Measurements from ENCODE around the gene RASGRF2.
"Not testable (repeated sequence)": the region's sequence is repeated elsewhere in the genome, so short reads cannot be mapped to it uniquely, and the experiment has no call there.

The RASGRF2 gene

DNA sequence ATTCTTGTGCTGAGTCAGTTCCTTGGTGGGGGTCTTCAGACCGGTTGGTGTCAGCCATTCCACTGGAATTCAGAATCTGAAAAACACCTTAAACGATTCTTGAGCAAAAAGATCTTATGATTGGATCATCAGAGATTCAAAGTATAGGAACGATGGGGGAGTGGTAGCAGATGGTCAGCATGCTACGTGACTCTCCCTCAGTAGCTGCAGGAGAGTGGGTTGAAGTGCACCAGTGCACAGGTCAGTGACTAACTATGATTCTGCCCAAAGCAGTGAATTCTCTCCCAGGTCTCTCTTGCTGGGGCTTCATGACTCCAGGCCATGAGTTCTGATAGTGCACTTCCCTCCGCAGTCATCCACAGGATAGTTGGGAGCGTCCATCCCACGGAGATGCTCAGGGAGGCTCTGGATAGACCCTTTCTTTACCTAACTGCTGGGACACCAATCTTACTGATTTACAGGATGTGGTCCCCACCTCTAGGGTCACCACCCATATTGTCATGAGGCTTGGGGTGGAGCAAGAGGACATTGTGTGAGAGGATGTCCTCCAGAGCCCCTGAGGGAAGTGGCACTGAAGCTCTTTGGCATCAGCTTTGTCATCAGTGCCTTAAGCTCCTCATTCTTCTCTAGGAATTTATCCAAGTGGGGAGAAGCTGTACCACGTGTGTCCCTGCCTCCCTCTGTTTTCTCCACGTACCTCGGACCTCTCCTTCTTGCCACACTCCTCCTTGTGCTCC lies 62.0 kb downstream of the RASGRF2 start:
- no peak for DNase-seq

DNA sequence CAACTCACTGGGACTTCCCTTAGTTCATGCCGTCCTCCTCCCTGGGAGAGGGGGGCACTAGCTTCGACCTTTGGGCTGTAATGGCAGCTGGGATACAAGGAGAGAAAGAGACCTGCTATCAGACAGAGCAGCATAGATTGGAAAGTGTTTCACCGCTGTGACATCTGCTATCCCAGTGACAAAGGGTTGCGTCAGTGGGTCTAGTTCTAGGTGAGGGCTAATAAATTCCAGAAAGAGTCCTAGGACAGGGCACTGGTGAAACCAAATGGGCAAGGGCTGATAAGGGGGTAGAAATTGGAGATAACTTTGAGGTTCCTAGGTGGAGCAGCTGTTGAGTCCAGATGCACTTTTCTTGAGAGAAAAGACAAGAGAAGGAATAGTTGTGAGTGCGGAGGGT lies 62.5 kb downstream of the RASGRF2 start:
- DNase-seq, result no peak

DNA sequence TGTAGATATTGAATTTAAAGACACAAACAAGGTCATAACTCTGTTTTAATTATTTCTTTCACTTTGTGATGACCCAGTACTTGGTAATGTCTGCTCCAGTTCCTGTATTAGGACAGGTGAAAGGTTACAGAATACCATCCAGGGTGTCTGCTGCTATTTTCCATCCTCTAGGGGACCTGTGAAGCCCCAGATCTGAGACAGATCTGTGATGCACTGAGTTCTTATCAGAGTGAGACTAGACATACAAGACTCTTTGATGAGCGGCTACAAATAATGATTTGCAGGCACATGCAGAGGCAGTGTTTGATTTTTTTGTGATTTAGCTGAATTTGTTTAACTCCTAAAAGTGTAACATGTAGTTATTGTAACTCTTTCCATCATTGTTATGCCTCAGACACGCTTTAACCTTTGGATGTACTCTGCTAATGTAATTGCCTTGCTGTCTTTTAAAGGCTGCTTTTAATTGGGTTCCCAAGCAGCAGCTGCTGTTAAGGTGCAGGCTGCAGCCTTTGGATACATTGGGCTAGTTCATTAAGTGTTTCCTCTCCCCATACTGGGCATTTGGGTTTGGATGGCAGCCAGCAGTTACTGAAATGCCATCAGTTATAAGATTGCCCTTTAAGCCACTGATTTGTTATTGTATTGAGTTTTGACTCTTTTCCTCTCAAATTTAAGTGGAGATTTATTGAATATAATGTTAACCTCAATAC lies 63.3 kb downstream of the RASGRF2 start:
- DNase-seq, result no peak

DNA sequence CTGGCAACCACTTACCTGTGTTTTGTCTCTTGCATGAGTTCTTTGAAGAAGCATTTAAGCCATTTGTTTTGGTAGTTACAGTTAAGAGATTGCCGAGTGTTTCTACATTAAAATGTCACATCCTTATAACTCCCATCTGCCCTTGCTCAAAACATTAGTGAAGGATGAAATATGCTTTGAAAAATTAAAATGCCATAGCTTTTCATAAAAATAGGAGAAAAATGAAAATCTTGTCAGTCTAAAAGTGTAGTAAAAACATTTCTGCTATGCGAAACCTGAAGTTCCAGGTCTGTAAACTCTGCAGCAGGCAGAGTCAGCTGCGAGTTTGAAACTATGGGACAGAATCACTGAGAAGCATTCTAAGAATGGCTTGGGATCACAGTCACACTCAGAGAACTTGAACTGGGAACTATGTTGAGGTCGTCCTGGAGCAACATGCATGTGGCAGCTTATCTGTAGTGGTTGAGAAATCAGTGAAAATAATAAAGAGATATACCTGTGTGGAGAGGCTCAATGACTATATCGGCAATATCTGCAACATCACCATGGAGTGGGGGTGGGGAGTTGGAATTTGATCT lies 67.4 kb downstream of the RASGRF2 start:
- no peak for DNase-seq

DNA sequence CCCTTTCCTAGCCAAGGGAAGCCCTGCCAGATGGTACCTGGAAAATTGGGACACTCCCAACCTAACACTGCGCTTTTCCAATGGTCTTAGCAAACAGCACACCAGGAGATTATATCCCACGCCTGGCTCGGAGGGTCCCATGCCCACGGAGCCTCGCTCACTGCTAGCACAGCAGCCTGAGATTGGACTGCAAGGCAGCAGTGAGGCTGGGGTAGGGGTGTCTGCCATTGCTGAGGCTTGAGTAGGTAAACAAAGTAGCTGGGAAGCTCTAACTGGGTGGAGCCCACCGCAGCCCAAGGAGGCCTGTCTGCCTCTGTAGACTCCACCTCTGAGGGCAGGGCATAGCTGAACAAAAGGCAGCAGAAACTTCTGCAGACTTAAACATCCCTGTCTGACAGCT lies 68.7 kb downstream of the RASGRF2 start:
- not testable (repeated sequence) for DNase-seq

DNA sequence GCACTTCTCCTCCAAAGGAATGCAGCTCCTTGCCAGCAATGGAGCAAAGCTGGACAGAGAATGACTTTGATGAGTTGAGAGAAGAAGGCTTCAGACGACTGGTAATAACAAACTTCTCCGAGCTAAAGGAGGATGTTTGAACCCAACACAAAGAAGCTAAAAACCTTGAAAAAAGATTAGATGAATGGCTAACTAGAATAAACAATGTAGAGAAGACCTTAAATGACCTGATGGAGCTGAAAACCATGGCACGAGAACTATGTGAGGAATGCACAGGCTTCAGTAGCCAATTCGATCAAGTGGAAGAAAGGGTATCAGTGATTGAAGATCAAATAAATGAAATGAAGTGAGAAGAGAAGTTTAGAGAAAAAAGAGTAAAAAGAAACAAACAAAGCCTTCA lies 69.6 kb downstream of the RASGRF2 start:
- not testable (repeated sequence) for DNase-seq

DNA sequence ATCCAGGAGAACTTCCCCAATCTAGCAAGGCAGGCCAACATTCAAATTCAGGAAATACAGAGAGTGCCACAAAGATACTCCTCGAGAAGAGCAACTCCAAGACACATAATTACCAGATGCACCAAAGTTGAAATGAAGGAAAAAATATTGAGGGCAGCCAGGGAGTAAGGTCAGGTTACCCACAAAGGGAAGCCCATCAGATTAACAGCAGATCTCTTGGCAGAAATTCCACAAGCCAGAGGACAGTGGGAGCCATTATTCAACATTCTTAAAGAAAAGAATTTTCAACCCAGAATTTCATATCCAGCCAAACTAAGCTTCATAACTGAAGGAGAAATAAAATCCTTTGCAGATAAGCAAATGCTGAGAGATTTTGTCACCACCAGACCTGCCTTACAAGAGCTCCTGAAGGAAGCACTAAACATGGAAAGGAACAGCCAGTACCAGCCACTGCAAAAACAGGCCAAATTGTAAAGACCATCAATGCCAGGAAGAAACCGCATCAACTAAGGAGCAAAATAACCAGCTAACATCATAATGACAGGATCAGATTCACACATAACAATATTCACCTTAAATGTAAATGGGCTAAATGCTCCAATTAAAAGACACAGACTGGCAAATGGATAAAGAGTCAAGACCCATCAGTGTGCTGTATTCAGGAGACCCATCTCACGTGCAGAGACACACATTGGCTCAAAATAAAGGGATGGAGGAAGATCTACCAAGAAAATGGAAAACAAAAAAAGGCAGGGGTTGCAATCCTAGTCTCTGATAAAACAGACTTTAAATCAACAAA lies 70.3 kb downstream of the RASGRF2 start:
- not testable (repeated sequence) for DNase-seq

DNA sequence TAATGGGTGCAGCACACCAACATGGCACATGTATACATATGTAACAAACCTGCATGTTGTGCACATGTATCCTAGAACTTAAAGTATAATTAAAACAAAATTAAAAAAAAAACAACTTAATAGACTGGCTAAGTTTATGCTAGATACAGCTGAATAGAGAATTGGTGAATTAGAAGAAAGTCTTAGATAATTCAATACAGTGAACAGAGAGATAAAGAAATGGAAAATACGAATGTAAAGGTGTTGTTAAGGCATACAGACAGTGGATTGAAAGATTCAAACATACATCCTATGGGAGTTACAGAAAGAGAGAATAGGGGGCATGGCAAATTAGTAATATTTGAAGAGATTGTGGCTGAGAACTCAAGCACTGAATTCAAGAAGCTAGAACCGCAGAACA lies 75.4 kb downstream of the RASGRF2 start:
- DNase-seq, result no peak

DNA sequence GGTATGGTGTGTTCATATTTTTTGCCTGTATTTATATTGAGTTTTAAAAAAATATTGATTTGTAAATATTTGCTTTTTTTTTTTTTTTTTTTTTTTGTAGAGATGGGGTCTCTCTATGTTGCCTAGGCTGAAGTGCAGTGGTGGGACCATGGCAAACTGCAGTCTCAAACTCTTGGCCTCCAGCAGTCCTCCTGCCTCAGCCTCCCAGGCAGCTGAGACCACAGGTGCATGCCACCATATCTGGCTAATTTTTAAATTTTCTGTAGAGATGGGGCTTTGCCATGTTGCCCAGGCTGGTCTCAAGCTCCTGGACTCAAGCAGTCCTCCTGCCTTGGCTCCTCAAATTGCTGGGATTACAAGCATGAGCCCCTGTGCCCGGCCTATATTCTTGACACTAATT lies 78.3 kb downstream of the RASGRF2 start:
- DNase-seq, result no peak

DNA sequence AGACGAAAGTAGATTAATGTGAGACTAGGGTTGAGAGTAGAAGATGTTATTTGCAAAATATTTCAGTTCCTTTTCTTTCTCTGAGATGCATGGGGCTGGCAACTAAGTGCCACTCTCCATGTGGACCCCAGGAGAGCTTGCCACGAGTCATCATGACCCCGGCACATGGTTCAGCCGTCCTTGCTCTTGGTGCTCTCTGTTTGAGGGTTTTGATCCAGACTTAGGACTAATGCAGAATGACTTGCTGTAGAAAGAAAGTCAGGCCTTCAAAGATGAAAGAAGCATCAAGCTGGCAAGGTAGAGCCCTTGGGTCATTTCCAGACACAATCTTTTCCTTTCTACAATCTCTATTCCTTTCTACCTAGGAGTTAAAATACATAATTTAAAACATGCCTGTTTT lies 84.7 kb downstream of the RASGRF2 start:
- no peak for DNase-seq

DNA sequence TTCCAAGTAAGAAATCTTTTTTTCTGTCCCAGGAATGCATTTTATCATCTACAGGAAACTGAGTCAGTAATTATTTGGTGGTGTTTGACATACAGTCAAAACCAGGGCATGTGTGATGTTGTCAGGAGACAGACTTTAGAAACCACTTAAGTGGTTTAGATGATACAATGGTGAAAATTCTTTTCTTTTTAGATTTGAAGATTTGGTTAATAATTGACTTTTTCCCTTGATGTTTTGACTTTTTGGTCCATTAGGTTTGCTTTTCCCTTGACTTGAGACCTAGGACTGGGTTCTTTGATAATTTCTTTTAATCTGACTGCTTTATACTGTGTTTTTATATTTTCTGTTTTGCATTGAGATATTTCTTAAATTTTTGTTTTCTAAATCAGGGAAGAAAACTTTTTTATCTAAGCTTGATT lies 85.2 kb downstream of the RASGRF2 start:
- no peak for DNase-seq

DNA sequence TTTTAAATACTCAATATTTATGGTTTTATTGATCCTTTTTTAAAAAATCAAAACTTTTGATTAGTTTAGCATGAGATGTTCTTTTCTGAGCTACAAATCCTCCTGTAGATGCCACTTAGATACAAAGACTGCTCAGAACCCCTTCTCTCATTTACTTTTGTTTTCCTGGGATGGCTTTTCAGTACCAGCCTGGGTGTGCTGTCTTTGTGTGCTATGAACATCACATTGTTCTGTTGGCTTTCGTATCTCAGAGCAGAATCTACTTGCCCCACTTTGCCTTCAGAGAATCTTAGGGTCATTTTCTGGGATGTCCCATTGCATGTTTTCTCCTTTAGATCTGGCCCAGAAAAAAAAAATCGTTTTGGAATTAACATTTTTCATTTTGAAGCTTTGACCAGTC lies 85.9 kb downstream of the RASGRF2 start:
- DNase-seq, result no peak

DNA sequence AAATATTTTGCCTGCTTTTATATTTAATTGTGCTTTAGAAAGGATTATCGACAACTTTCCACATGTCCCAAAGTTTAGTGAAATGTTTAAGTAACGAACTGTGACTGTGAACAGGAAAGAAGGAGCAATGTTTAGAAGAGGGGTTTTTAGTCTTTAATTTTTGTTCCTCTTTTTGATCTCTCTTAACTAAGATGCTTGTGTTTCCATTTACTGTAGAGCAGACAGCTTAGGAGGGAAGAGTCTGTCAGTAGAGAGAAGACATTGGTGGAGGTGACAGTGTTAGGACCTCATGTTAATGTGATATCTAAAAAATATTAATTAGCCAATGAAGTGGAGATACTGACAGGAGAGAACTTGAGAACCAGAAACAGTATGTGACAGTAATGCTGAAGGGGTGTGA lies 92.2 kb downstream of the RASGRF2 start:
- DNase-seq, result no peak

DNA sequence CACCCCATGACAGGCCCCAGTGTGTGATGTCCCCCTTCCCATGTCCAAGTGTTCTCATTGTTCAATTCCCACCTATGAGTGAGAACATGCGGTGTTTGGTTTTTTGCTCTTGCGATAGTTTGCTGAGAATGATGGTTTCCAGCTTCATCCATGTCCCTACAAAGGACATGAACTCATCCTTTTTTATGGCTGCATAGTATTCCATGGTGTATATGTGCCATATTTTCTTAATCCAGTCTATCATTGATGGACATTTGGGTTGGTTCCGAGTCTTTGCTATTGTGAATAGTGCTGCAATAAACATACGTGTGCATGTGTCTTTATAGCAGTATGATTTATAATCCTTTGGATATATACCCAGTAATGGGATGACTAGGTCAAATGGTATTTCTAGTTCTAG lies 93.1 kb downstream of the RASGRF2 start:
- DNase-seq, result not testable (repeated sequence)

DNA sequence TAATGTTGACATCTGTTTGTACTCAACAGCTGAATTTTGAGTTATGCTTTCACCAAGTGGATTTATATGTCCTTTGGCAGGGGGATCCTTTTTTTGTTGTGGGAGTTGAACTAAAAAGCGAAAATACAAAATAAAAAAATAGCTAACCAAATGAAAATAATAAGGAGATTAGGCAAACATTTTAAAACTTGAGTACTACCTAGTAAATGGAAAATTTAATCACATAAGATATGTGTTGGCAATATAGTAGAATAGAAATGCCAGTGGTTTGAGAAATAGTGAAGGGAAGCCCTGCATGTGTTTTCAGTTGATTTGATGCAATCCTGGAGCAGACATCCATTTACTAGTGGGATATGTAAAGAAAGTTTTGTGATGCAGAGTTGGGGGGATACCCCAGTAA lies 98.0 kb downstream of the RASGRF2 start:
- no peak for DNase-seq

DNA sequence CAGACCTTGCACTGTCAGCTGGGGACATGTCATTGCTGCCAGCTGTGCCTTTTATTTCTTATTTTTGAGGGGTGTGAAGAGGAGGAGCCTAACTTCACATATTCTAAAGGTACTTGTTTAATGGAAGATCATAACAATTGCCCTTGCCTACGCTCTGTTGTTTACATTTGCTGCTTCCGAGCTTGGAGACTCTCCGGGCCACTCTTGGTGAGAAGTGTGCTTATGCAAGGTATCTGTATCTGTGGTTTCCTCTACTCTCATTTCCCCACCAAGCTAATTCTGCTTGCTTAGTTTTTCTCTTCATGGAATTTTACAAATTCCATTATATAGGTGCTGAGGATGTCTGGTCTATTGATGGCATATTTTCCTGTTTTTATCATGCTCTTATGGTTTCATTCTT lies 105.3 kb downstream of the RASGRF2 start:
- DNase-seq, result no peak

DNA sequence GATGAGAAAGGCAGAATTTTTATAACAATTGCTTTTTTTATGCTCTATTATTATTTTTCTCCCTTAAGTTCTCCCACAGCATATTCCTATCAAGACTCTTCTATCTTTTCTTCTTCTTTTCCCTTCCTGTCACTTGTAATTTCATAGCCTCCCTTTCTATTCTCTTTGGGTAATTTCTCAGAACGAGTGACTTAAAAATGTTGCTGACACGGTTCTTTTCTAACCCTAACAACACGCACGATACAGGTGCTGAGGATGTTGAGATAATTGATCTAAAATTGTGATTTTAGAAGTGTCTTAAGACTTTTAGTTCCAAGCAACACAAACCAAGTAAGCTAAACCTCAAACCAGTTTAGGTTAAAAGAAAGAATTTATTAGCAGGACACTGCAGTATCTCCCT lies 105.9 kb downstream of the RASGRF2 start:
- no peak for DNase-seq

DNA sequence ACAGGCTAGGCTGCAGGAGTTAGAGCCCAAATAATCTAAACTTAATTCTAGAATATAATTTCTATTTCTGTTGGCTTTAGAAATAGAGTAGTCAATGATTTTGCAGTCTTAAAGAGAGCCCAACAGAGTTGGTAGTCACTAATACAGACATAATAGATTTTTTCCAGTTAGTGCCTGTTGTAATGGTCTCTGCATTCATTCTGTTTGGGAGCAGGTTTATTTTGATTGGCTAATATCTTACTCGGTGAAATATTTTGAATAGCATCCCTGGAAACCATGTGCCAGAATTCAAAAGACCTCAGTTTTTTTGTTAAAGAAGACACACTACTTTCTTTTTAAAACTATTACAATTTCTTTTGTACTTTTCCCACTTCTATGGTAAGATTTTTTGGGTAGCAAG lies 107.2 kb downstream of the RASGRF2 start:
- DNase-seq, result no peak

DNA sequence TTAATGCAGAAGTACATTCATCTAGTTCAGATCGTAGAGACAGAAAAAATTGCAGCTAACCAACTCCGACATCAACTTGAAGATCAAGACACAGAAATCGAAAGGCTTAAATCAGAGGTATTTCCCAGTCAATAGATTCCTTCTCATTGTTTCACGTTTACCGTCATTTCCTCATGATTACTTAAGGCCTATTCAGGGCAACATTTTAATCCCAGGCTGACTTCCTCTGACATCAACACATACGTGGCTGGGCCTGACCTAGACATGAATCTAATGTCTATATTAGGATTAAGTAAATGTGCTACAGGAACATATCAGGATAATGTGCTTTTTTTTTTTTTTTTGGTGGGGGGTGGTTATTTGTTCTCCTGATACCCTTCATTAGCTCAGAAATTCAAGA lies 107.9 kb downstream of the RASGRF2 start:
- DNase-seq, result no peak

DNA sequence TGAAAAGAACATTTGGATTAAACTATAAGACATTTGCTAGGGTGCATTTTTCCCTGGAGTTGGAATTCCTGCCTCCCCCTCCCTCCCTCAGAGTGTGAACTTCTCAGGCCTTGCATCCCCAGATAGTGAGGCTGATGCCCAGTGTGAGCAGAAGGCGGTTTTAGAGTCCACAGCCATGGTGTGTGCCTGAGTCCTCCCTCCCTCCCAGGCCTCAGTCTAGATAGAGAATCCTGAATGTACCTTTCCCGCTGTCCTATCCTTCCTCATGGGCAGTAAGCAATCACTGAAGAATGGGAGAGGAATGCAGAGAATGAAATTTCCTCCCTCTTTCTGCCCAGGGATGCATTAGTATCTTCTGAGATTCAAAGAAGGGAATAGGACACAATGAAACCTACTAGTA lies 108.5 kb downstream of the RASGRF2 start:
- DNase-seq, result no peak

DNA sequence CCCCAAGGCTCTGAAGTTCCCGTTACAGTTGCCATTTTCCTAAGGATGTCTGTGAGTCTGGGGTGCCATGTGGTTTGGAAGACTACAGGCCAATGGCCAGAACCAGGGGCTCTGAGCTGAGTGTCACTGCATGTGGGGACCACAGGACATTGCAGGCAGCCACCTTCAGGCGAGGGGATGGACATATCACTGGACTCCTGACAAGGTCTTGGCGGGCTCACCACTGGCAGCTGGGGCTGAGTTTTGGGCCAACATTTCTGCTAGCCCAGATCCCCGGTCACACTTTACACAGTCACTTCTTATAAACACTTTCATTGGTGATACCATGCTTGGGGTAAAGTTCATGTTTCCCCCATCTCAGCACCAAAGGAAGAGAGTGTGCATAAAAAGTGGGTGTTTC lies 109.8 kb downstream of the RASGRF2 start:
- no peak for DNase-seq

DNA sequence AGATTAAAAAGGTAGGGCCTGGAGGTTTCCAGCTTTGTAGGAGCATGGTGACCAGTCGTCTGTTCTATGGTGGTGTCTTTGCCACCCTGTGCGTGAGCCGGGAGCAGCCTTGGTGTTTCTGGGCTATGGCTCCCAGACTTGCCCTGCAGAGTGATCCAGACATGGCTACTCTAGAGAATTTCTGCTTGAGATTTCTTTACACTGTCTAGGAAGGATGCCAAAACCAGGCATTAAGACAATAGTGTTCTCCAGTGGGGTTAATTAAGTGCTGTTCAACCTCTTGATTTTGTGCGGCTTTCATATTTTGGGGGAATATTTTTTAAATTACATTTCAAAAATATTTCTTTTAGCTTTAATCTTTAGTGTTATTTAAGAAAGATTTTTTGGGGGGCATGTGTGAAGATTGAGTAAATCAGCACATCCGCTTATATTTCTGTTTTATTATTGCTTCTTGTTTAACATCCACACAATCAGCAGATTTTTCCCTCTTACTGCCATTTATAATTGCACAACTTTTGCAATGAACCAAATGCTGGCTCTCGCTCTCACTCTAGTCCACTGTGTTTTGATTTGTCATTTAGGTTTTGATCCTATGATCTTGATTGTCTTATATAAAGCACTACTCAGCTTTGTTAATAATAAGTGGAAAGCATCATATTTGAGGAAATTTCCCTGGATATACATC lies 110.5 kb downstream of the RASGRF2 start:
- DNase-seq, result no peak

DNA sequence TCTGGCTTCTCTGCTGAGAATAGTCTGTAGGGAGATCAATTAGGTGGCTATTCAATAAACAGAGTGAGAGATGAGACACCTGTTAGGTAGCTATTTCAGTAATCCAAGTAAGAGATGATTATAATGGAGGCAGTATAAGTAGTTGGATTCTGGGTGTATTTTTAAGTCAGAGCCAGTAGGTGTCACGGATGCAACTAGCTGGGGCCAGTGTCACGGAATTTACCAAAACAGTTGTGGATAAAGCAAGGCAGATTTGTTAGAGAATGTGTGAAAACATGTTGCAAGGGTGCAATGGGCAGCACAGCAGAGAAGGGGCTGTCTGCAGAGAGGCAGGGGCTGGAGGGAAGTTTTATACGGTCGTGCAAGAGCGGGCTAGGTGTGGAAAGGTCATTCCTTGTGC lies 114.9 kb downstream of the RASGRF2 start:
- no peak for DNase-seq

Data from NK-92 treated with Interleukin-12 subunit alpha and Interleukin-12 subunit beta, amount 100 ng/mL, for 24 hours (cell line).